Measurements from ENCODE around the gene POLE.

Gene POLE

DNA sequence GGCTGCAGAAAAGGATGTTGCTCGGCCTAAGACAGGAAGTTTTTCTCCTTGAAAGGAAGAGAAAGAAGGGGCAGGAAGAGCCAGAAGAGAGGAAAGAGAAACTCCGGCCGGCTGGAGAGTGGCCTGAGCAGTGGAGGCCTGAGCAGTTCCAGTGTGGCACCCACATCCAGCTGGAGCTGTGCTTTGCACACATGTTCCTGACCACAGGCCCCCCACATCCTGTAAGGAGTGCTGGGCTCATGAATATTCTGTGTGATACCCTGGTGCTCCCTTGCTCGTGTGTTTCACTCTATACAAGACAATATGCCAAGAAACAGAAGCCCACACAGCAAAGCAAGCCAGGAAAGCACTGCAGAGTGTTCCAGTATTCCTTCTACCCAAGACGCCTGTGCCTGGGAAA is 27.1 kb downstream of the POLE start:
- TF ChIP-seq ZNF175 (tag by site-specific recombination; IDR thresholded peaks at IDR 0.05): no peak
- no peak for TF ChIP-seq ZNF311 (tag by site-specific recombination; IDR thresholded peaks at IDR 0.05; ENCODE audit: borderline replicate concordance)
- TF ChIP-seq ZNF140 (tag by site-specific recombination; IDR thresholded peaks at IDR 0.05): no peak
- no peak for TF ChIP-seq ZNF37A (tag by site-specific recombination; IDR thresholded peaks at IDR 0.05)
- CTCF ChIA-PET: no interaction called here
- Histone ChIP-seq H3K4me3 (ENCODE audit: low read depth, low read length) (no peak overlapping the region), H3K4me1 (ENCODE audit: control insufficient read depth, insufficient read depth, low read length) (no peaks in the 10 kb centered on the region), H3K27ac (ENCODE audit: extremely low read depth, low read depth, low read length) (no peak overlapping the region), H3K36me3 (ENCODE audit: control insufficient read depth in 2 of 2, insufficient read depth in 1 of 2, low read length in 2 of 2) (peaks cover 49 to 98% of the 10 kb centered on the region in 2 experiments), H3K9me3 (ENCODE audit: control insufficient read depth, insufficient read depth, low read depth, low read length) (no peaks in the 10 kb centered on the region)
- POLR2A ChIA-PET: interaction anchor here (0.6 kb wide), 1 partner anchor 213 kb away, joined by 7 read pairs; no protein-coding TSS in a partner anchor

GRCh38 chr12:132659146-132659545 is 28.0 kb downstream of the POLE start:
- CTCF ChIA-PET: interaction anchor here (0.7 to 1.0 kb wide), 2 partner anchors 109 to 505 kb away, joined by 3 read pairs; no protein-coding TSS in a partner anchor
- H3K9me3 ChIP-seq (ENCODE audit: control insufficient read depth, insufficient read depth, low read depth, low read length): no peaks in the 10 kb centered on the region
- TF ChIP-seq KLF1 (tag by site-specific recombination; IDR thresholded peaks at IDR 0.05): no peak
- no peak for TF ChIP-seq ZNF639 (tag by site-specific recombination; IDR thresholded peaks at IDR 0.05)
- TF ChIP-seq REST (tag by site-specific recombination; IDR thresholded peaks at IDR 0.05): no peak
- TF ChIP-seq, protein P1, sequence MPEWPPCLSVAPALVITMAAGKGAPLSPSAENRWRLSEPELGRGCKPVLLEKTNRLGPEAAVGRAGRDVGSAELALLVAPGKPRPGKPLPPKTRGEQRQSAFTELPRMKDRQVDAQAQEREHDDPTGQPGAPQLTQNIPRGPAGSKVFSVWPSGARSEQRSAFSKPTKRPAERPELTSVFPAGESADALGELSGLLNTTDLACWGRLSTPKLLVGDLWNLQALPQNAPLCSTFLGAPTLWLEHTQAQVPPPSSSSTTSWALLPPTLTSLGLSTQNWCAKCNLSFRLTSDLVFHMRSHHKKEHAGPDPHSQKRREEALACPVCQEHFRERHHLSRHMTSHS (tag by site-specific recombination; IDR thresholded peaks at IDR 0.05): no peak
- TF ChIP-seq, protein P2, sequence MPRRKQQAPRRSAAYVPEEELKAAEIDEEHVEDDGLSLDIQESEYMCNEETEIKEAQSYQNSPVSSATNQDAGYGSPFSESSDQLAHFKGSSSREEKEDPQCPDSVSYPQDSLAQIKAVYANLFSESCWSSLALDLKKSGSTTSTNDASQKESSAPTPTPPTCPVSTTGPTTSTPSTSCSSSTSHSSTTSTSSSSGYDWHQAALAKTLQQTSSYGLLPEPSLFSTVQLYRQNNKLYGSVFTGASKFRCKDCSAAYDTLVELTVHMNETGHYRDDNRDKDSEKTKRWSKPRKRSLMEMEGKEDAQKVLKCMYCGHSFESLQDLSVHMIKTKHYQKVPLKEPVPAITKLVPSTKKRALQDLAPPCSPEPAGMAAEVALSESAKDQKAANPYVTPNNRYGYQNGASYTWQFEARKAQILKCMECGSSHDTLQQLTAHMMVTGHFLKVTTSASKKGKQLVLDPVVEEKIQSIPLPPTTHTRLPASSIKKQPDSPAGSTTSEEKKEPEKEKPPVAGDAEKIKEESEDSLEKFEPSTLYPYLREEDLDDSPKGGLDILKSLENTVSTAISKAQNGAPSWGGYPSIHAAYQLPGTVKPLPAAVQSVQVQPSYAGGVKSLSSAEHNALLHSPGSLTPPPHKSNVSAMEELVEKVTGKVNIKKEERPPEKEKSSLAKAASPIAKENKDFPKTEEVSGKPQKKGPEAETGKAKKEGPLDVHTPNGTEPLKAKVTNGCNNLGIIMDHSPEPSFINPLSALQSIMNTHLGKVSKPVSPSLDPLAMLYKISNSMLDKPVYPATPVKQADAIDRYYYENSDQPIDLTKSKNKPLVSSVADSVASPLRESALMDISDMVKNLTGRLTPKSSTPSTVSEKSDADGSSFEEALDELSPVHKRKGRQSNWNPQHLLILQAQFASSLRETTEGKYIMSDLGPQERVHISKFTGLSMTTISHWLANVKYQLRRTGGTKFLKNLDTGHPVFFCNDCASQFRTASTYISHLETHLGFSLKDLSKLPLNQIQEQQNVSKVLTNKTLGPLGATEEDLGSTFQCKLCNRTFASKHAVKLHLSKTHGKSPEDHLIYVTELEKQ (tag by site-specific recombination; IDR thresholded peaks at IDR 0.05; ENCODE audit: borderline replicate concordance): no peak
- no peak for TF ChIP-seq ZNF626 (tag by site-specific recombination; IDR thresholded peaks at IDR 0.05)
- TF ChIP-seq ZNF777 (tag by site-specific recombination; IDR thresholded peaks at IDR 0.05; ENCODE audit: borderline replicate concordance): no peak
- TF ChIP-seq ZNF221 (tag by site-specific recombination; IDR thresholded peaks at IDR 0.05; ENCODE audit: borderline replicate concordance): no peak
- no peak for TF ChIP-seq ZNF433 (tag by site-specific recombination; IDR thresholded peaks at IDR 0.05; ENCODE audit: low read depth)
- TF ChIP-seq OVOL3 (tag by site-specific recombination; IDR thresholded peaks at IDR 0.05): no peak
- no peak for TF ChIP-seq ZNF121 (tag by site-specific recombination; IDR thresholded peaks at IDR 0.05)
- TF ChIP-seq ZNF10 (tag by site-specific recombination; IDR thresholded peaks at IDR 0.05): no peak
- no peak for TF ChIP-seq ZNF654 (tag by site-specific recombination; IDR thresholded peaks at IDR 0.05; ENCODE audit: low read depth)
- no peak for TF ChIP-seq ZNF530 (tag by site-specific recombination; IDR thresholded peaks at IDR 0.05; ENCODE audit: low read depth)
- no peak for TF ChIP-seq ZFP3 (tag by site-specific recombination; IDR thresholded peaks at IDR 0.05; ENCODE audit: low read depth)
- no peak for TF ChIP-seq ZNF112 (tag by site-specific recombination; IDR thresholded peaks at IDR 0.05)
- no peak overlapping the region for H3K4me3 ChIP-seq (ENCODE audit: low read depth, low read length)
- peaks cover 51 to 98% of the 10 kb centered on the region in 2 experiments for H3K36me3 ChIP-seq (ENCODE audit: control insufficient read depth in 2 of 2, insufficient read depth in 1 of 2, low read length in 2 of 2)
- no peak overlapping the region for H3K27ac ChIP-seq (ENCODE audit: extremely low read depth, low read depth, low read length)
- no peaks in the 10 kb centered on the region for H3K4me1 ChIP-seq (ENCODE audit: control insufficient read depth, insufficient read depth, low read length)
- POLR2A ChIA-PET: interaction anchor here (0.6 kb wide), 1 partner anchor 98 kb away, joined by 3 read pairs; no protein-coding TSS in a partner anchor

Data from HEK293 (cell line).